Measurements from ENCODE around the gene KNDC1. TPM values are rescaled to one million over a fixed set of nuclear protein-coding genes. Genes with fewer than 3 reads are reported as not detected.

Gene KNDC1
- total RNA-seq, 2 donors from 2014 or later, result 6.5 to 9.6 TPM

GRCh38 chr10:133158437-133158755, 1.6 kb upstream of the KNDC1 start:
- Histone ChIP-seq H3K4me1 (ENCODE audit: control insufficient read depth, insufficient read depth, low read length) (no peaks in the 10 kb centered on the region), H3K9me3 (ENCODE audit: control insufficient read depth, low read length) (no peaks in the 10 kb centered on the region), H3K36me3 (ENCODE audit: control insufficient read depth, insufficient read depth, low read length) (no peaks in the 10 kb centered on the region), H3K4me3 (ENCODE audit: low read length) (no peak overlapping the region), H3K27me3 (ENCODE audit: control insufficient read depth, insufficient read depth, low read length, poor library complexity, severe bottlenecking) (peaks cover 14% of the 10 kb centered on the region), H3K27ac (ENCODE audit: low read depth, low read length) (no peak overlapping the region), H3K9ac (ENCODE audit: extremely low read depth, low read length, poor library complexity, severe bottlenecking) (no peak overlapping the region)
- TF ChIP-seq CTCF (conservative IDR thresholded peaks at IDR 0.05), result no peak
- Mint-ChIP-seq H3K9me3 (no peaks in the 10 kb centered on the region), H3K36me3 (ENCODE audit: low read depth) (no peaks in the 10 kb centered on the region), H3K27ac (no peak overlapping the region), H3K4me1 (no peaks in the 10 kb centered on the region), H3K4me3 (no peak overlapping the region), H3K27me3 (ENCODE audit: insufficient read depth) (peaks cover 12% of the 10 kb centered on the region)
- 86 to 91% methylated on average over 12 of the region's 12 CpGs for WGBS, 2 experiments (ENCODE audit: insufficient coverage in 1 of 2, insufficient read length in 1 of 2)
- no peak for DNase-seq

- H3K9me3 Mint-ChIP-seq, result no peaks in the 10 kb centered on the region
- Histone ChIP-seq H3K27me3 (ENCODE audit: control insufficient read depth, insufficient read depth, low read length, poor library complexity, severe bottlenecking) (peaks cover 14% of the 10 kb centered on the region), H3K27ac (ENCODE audit: low read depth, low read length) (no peak overlapping the region), H3K4me1 (ENCODE audit: control insufficient read depth, insufficient read depth, low read length) (no peaks in the 10 kb centered on the region), H3K4me3 (ENCODE audit: low read length) (no peak overlapping the region), H3K36me3 (ENCODE audit: control insufficient read depth, insufficient read depth, low read length) (no peaks in the 10 kb centered on the region), H3K9me3 (ENCODE audit: control insufficient read depth, low read length) (no peaks in the 10 kb centered on the region), H3K9ac (ENCODE audit: extremely low read depth, low read length, poor library complexity, severe bottlenecking) (no peak overlapping the region)
- no peak overlapping the region for H3K27ac Mint-ChIP-seq
- WGBS, 2 experiments (ENCODE audit: insufficient coverage in 1 of 2, insufficient read length in 1 of 2), result 77 to 81% methylated on average over 16 to 23 of the region's 23 CpGs
- peak; percentile 85 for DNase-seq
- H3K4me1 Mint-ChIP-seq, result no peaks in the 10 kb centered on the region
- H3K36me3 Mint-ChIP-seq (ENCODE audit: low read depth), result no peaks in the 10 kb centered on the region
- peaks cover 12% of the 10 kb centered on the region for H3K27me3 Mint-ChIP-seq (ENCODE audit: insufficient read depth)
- peak overlapping the region; percentile 44 for H3K4me3 Mint-ChIP-seq
- peak; percentile 35 for TF ChIP-seq CTCF (conservative IDR thresholded peaks at IDR 0.05)
These were observed 1.0 kb upstream of the KNDC1 start for GRCh38 chr10:133158756-133159610.

DNA sequence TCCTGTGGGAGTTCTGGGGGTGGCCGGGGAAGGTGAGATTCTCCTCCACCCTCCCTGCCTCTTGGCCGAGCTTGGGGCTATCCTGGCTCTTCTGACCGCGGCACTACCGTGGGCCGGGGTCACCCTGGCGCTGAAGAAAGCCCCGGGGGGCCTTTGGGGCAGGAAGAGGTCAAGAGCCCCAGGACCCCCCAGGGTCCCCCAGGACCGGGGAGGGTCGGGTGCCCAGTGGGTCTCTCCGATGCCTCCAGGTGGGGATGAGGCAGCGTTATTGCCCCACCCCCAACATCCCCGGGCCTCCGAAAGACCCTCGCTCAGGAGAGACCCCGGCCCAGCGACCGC, 439 bp upstream of the KNDC1 start:
- no peaks in the 10 kb centered on the region for H3K36me3 ChIP-seq (ENCODE audit: control insufficient read depth, insufficient read depth, low read length)
- H3K9ac ChIP-seq (ENCODE audit: extremely low read depth, low read length, poor library complexity, severe bottlenecking), result no peak overlapping the region
- H3K27me3 ChIP-seq (ENCODE audit: control insufficient read depth, insufficient read depth, low read length, poor library complexity, severe bottlenecking), result peaks cover 14% of the 10 kb centered on the region
- no peaks in the 10 kb centered on the region for H3K9me3 ChIP-seq (ENCODE audit: control insufficient read depth, low read length)
- Mint-ChIP-seq H3K27me3 (ENCODE audit: insufficient read depth) (peaks cover 12% of the 10 kb centered on the region), H3K9me3 (no peaks in the 10 kb centered on the region), H3K4me3 (peak overlapping the region; percentile 44), H3K27ac (no peak overlapping the region), H3K36me3 (ENCODE audit: low read depth) (no peaks in the 10 kb centered on the region), H3K4me1 (no peaks in the 10 kb centered on the region)
- no peaks in the 10 kb centered on the region for H3K4me1 ChIP-seq (ENCODE audit: control insufficient read depth, insufficient read depth, low read length)
- H3K4me3 ChIP-seq (ENCODE audit: low read length), result no peak overlapping the region
- peak; percentile 74 for DNase-seq
- no peak overlapping the region for H3K27ac ChIP-seq (ENCODE audit: low read depth, low read length)
- no peak for TF ChIP-seq CTCF (conservative IDR thresholded peaks at IDR 0.05)
- WGBS, 2 experiments (ENCODE audit: insufficient coverage in 1 of 2, insufficient read length in 1 of 2), result 21 to 60% methylated on average over 1 to 18 of the region's 18 CpGs
